Stimulated activated CD4-positive, alpha-beta T cell treated with anti-CD3 and anti-CD28 coated beads, TNF-alpha, amount 100 ng/mL, for 1 hour (primary cell): ENCODE measurements around the gene MCM3AP.

Experiments
- DNase-seq, 3 donors: peaks; one replicate each; pipeline ENCODE4 v3.0.0-alpha.2; 2020; ENCODE audit warnings: low read depth in 3 of 3, low spot score in 1 of 3

MCM3AP gene

GRCh38 chr21:46273341-46273740 lies 12.1 kb downstream of the MCM3AP start:
- no peak for DNase-seq

- no peak for DNase-seq
Observed at GRCh38 chr21:46269466-46269865, 15.9 kb downstream of the MCM3AP start.

GRCh38 chr21:46268371-46268770 lies 17.0 kb downstream of the MCM3AP start:
- no peak for DNase-seq

DNA sequence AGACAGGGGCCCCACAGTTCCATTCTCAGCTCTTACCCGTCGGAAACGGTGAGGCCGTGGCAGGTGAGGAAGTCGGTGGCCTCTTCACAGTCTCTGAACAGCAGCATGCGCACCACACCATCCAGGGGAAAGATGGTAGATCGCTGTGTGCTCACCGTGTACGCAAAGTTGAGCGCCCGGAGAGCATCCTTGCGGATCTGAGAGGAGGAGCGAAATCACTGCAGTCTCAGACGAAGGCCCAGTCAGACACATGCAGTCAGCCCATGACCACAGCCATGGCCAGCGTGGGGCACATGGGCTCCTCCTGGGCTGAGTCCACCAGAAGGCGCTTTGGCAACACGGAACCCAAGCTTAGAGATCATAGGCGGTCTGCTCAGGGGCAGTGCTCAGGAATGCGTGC lies 18.5 kb downstream of the MCM3AP start:
- no peak for DNase-seq

DNA sequence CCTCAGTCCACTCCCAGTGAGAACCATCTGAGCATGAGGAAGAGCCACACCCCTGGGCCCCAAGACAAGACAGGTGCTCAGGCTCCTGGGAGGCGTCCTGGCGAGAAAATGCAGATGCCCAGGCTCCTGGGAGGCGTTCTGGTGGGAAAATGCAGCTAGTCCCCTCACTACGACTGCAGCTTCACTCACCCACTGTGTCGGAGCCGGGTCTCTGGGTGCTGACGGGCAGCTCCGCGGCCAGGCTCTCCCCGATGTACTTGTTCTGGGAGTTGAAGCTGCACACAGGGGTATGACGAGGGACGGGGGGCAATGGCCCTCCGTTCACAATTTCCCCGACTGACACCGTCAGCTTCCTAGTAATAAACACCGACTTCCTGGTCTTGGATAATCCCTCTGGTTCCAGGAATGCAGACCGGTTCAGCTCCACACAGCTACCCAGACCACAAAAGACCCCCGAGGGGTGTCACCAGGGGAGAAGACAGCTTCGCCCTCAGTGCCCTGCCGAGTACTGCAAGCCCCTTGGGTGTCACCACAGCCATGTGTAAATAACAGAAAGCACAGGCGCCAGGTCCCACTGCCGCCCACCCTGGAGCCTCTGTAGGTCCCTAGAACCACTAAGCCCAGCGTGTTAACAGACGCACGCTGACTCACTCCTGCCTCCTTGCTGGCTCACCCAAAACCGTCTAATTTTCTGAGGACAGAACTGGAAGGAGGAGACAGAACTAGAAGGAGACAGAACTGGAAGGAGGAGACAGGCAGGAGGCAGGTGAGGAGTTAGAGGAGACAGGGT lies 19.5 kb downstream of the MCM3AP start:
- no peak for DNase-seq

GRCh38 chr21:46264690-46265144 lies 20.7 kb downstream of the MCM3AP start:
- no peak for DNase-seq

GRCh38 chr21:46264046-46264689 lies 21.2 kb downstream of the MCM3AP start:
- DNase-seq, result no peak

DNA sequence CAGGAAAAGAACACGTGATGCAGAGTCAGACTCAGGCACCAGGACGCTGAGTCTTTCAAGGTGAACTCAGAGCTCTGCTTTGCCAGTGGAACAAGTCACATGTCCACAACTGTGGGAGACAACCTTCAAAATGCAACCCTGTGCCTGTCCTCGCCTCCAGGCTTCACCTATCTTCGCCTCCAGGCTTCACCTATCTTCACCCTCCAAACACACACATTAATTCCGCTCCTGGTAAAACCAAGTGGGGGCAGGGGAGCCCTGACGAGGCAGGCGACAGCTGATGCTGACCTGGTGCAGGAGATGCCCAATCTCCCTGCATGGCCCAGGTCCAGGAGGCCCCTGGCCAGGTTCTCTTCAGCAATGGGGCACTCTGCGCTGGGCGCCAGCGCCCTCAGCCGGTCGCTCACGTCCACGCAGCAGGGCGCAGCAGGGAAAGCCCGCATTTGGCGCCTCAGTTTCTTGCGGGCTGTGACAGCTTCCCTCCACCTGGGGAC lies 28.9 kb downstream of the MCM3AP start:
- no peak for DNase-seq

- no peak for DNase-seq
Observed at GRCh38 chr21:46255758-46256337, 29.6 kb downstream of the MCM3AP start.

GRCh38 chr21:46255166-46255565 lies 30.2 kb downstream of the MCM3AP start:
- DNase-seq, result no peak

- DNase-seq, result no peak
Observed at GRCh38 chr21:46254208-46254975, 31.0 kb downstream of the MCM3AP start.

DNA sequence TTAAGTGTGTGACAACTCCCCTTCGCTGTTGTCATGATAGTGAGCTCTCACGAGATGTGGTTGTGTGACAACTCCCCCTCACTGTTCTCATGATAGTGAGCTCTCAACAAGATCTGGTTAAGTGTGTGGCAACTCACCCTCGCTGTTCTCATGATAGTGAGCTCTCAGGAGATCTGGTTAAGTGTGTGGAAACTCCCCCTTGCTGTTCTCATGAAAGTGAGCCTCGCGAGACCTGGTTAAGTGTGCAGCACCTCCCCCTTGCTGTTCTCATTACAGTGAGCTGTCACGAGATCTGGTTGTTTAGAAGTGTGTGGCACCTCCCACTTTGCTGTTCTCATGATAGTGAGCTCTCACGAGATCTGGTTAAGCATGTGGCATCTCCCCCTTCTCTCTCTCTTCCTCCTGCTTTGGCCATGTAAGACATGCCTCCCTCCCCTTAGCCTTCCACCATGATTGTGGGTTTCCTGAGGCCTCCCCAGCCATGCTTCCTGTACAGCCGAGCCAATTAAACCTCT lies 31.7 kb downstream of the MCM3AP start:
- peak in 1 of 3 donors; percentile 14 for DNase-seq

DNA sequence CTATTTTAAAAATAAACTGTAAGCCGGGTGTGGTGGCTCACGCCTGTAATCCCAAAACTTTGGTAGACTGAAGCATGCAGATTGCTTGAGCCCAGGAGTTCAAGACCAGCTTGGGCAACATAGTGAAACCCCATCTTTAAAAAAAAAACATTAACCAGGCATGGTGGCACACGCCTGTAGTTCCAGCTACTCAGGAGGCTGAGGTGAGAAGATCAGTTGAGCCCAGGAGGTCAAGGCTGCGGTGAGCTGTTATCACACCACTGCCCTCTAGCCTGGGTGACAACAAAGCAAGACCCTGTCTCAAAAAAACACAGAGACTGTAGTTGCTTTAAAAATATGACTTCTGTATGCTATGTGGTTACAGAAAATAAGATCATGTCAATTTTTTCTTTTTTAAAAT lies 32.6 kb downstream of the MCM3AP start:
- no peak for DNase-seq

- no peak for DNase-seq
Observed at GRCh38 chr21:46250146-46250725, 35.2 kb downstream of the MCM3AP start.

DNA sequence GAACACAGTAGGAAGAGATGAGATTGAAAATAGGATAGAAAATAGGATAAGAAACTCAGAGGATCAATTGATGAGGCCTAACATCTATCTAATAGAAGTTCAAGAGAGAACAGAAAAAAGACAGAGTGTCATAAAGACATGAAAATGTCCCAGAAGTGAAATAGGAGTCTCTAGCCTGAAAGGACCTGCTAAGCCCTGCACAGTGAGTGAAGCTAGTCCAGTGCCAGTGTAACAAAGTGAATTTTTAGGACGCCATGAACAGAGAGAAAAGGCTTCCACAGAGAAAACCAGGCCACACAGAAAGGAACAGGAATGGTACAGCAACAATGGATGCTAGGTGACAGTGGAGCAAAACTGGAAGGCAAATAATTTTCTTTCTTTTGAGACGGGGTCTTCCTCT lies 36.6 kb downstream of the MCM3AP start:
- no peak for DNase-seq

- DNase-seq, result no peak
Observed at GRCh38 chr21:46248422-46248782, 37.0 kb downstream of the MCM3AP start.

GRCh38 chr21:46247699-46248421 lies 37.6 kb downstream of the MCM3AP start:
- DNase-seq, result no peak

- no peak for DNase-seq
Observed at GRCh38 chr21:46246345-46246744, 39.1 kb downstream of the MCM3AP start.

DNA sequence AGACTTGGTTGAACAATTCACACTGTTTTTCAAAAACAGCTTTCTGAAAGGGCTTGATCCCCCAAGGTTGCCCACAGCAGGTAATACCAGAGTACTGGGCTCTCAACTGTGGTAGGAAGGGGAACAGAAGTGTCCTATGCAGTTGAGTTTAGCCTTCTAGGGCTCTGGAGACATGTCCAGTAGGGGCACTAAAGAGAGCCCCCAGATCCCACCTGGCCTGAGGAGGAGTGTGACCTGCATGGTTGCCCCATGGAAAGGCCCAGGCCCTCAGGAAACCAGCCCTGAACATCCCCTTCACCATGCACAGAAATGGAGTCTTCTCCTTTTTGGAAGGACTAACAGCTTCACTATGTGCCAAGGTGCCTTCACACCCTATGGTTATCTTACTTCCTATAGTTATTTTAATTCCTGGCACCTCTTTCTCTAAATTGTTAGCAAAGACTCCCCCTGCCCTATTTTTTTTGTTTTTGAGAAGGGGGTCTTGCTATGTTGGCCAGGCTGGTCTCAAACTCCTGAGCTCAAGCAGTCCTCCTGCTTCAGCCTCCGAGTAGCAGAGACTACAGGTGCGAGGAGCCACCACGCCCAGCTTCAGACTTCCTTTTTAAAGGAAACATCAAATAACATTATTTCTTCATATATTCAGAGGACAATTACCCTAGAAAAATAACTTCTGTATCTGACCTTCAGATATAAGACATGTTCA lies 40.0 kb downstream of the MCM3AP start:
- no peak for DNase-seq

GRCh38 chr21:46244602-46245001 lies 40.8 kb downstream of the MCM3AP start:
- DNase-seq, result no peak
